Large intestine (tissue), 3 donors: ENCODE results near the gene BRI3. TPM values are rescaled to one million over a fixed set of nuclear protein-coding genes. Genes with fewer than 3 reads are reported as not detected.

ENCODE experiments used
- DNase-seq, 2 donors: peaks; one replicate each; pipeline versions ENCODE4 v3.0.0 to v3.0.0-alpha.2; 2013
- H3K27ac ChIP-seq: one replicate; pipeline ENCODE4 v1.5.1; 2013; ENCODE audit warnings: low read length
- H3K27me3 ChIP-seq: 2 replicates; pipeline ENCODE4 v1.6.1; 2013; ENCODE audit warnings: low read length; ENCODE audit not compliant: control insufficient read depth, insufficient read depth
- H3K36me3 ChIP-seq: 2 replicates; pipeline ENCODE4 v1.6.1; 2013; ENCODE audit warnings: low read length; ENCODE audit not compliant: control insufficient read depth, insufficient read depth
- H3K4me1 ChIP-seq: one replicate; pipeline ENCODE4 v1.6.1; 2013; ENCODE audit warnings: low read length; ENCODE audit not compliant: control insufficient read depth, insufficient read depth
- H3K4me3 ChIP-seq: one replicate; pipeline ENCODE4 v1.5.1; 2013; ENCODE audit warnings: low read length
- H3K9me3 ChIP-seq: one replicate; pipeline ENCODE4 v1.6.1; 2013; ENCODE audit warnings: mild to moderate bottlenecking, low read depth, low read length, moderate library complexity; ENCODE audit not compliant: control insufficient read depth
- WGBS: methylation state at CpG from one replicate; pipeline ENCODE4 v1.1.5; 2013; ENCODE audit warnings: low lambda C conversion rate; ENCODE audit not compliant: insufficient coverage; 5-methylcytosine and 5-hydroxymethylcytosine counted together
- polyA plus RNA-seq: library from polyadenylated mRNA; unstranded; fragments of 120-200 nt; gene quantifications from one replicate; pipeline ENCODE4 v1.2.1, GENCODE V29; 2013

The BRI3 gene
- polyA plus RNA-seq, 1 donor, result 207 TPM

DNA sequence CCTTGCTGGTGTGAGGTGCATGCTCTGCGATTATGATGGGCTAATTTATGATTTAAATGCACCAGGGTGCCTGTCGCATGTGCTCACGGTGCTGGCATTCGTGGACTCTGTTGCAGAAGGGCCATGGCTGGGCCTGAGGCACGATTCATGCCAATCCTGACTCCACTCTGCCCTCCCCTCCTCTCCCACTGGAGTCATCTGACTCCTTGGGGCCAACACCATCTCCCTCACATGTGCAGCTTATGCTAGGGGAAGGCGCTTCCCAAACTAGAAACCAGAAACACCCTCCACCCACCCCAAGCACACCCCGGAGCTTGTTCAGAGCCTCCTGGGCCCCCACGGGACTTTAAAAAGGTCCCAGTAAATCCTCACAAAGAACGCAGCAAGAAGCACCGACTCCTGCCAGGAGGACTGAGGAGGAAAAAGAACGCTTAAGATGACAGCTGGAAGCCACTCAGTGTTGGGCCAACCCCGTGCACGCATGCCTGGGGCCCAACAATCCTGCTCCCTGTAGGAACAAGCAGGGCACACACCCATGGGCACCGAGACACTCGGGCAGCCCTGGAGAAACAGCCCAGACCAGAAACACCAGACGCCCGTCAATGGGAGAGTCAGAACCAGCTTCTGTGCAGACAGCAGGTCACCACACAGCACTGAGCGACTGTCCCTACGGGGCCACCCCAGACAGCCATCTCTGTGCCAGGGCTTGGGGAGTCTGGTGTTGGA, 14.1 kb downstream of the BRI3 start:
- no CpG with 5 or more reads among the region's 19 CpGs for WGBS
- Histone ChIP-seq H3K27ac (no peak overlapping the region), H3K36me3 (peaks cover 57% of the 10 kb centered on the region), H3K27me3 (no peaks in the 10 kb centered on the region), H3K4me1 (no peaks in the 10 kb centered on the region), H3K4me3 (no peak overlapping the region), H3K9me3 (no peaks in the 10 kb centered on the region)
- DNase-seq, result no peak

DNA sequence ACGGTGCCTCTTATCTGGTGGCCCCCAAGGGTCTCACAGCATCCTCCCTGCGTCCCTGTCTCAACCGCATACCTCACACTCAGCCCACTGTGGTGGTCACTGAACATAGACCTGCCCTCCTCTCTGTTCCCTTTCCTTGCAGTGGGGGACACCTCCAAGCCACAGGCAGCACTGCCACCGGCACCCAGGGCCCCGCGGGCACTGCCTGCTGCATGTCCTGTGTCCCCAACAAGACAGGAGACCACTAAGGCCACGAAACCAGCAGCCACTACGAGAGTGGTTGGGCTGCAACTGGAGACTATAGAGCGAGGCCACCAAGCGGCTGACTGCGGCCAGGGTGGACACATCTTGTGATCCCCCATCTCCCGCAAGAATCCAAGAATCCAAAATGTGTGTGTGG, 15.3 kb downstream of the BRI3 start:
- WGBS, result no CpG with 5 or more reads among the region's 12 CpGs
- Histone ChIP-seq H3K36me3 (peaks cover 55% of the 10 kb centered on the region), H3K9me3 (no peaks in the 10 kb centered on the region), H3K27me3 (no peaks in the 10 kb centered on the region), H3K27ac (no peak overlapping the region), H3K4me3 (no peak overlapping the region), H3K4me1 (no peaks in the 10 kb centered on the region)
- DNase-seq, result no peak

GRCh38 chr7:98297626-98298286, 16.3 kb downstream of the BRI3 start:
- WGBS, result 80% methylated on average over 1 of the region's 21 CpGs
- Histone ChIP-seq H3K9me3 (no peaks in the 10 kb centered on the region), H3K27me3 (no peaks in the 10 kb centered on the region), H3K27ac (no peak overlapping the region), H3K36me3 (peaks cover 53% of the 10 kb centered on the region), H3K4me1 (no peaks in the 10 kb centered on the region), H3K4me3 (no peak overlapping the region)
- DNase-seq, result no peak

GRCh38 chr7:98300595-98301372, 19.3 kb downstream of the BRI3 start:
- no peaks in the 10 kb centered on the region for H3K9me3 ChIP-seq
- H3K4me3 ChIP-seq, result no peak overlapping the region
- no peak overlapping the region for H3K27ac ChIP-seq
- no peaks in the 10 kb centered on the region for H3K27me3 ChIP-seq
- WGBS, result no CpG with 5 or more reads among the region's 26 CpGs
- H3K36me3 ChIP-seq, result peaks cover 38% of the 10 kb centered on the region
- DNase-seq, result no peak
- peaks cover 18% of the 10 kb centered on the region for H3K4me1 ChIP-seq

DNA sequence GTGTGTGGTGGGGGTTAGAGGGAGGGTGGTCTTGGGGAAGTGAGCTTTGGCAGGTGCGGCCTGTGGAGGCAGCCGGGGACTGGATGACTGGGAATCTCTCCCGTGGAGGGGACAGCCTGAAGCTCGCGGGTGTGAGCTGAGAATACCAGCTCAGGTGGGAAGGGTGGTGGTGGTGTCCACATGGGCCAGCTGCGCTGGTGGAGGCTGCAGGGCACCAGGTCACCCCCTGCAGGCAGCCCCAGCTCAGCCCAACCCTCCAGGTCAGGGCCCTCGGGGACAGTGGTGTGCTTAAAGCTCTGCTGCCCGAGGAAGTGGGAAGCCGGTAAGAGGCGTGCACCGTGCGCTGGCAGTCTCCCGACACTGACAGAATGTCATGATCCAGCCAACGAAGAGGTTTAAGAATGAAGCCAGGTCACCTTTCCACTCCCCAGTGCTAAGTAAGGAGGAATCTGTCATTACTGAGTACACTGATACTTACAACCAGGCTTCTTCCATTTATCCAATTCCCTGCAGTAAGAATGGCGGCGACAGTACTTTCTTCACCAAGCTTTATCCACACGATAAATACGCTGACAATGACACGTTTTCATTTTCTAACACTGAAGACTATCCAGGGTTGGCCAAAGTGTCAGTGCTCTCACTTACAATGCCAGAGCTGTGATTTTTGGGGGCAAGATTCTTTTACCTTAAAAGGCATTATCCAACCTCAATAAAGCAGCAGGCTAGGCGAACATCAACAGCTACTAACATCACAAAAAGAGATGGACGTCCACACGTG, 20.4 kb downstream of the BRI3 start:
- WGBS, result no CpG with 5 or more reads among the region's 22 CpGs
- no peaks in the 10 kb centered on the region for H3K9me3 ChIP-seq
- H3K4me3 ChIP-seq, result no peak overlapping the region
- no peak overlapping the region for H3K27ac ChIP-seq
- no peak for DNase-seq
- no peaks in the 10 kb centered on the region for H3K27me3 ChIP-seq
- H3K4me1 ChIP-seq, result peaks cover 27% of the 10 kb centered on the region
- H3K36me3 ChIP-seq, result peaks cover 39% of the 10 kb centered on the region

DNA sequence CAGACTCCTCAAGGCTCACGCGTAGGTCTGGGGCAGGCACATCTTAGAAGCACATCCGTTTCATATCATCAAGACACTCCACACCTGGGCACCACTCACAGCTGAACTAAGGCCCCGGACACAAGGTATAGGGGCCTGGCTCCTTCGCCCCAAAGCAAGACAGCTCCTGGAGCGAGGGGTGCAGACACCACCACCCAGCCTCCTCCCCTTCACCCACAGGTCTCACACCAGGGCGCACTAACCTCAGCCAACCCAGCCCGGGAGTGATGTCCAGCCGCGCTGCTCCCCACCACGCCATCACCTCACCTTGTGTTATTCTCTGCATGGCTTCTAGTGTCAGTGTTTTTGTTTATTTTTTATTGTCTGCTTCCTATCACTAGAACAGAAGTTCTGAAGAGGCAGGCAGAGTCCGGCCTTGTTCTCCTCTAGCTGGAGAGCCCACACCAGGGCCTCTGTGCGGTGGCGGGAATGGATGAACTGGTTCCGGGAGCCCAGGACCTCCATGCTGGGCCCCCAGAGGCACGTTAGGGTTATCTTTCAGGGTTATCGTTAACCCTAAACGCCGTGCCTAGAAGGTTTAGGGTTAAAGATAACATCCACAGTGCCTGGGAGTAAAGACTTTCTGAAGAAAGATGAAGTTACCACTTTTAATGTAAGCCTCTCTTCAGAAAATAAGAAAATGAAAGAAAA, 21.8 kb downstream of the BRI3 start:
- H3K9me3 ChIP-seq, result no peaks in the 10 kb centered on the region
- peaks cover 43% of the 10 kb centered on the region for H3K36me3 ChIP-seq
- no CpG with 5 or more reads among the region's 19 CpGs for WGBS
- H3K27me3 ChIP-seq, result no peaks in the 10 kb centered on the region
- peaks cover 27% of the 10 kb centered on the region for H3K4me1 ChIP-seq
- H3K27ac ChIP-seq, result no peak overlapping the region
- H3K4me3 ChIP-seq, result no peak overlapping the region
- DNase-seq, result no peak

GRCh38 chr7:98303906-98304305, 22.4 kb downstream of the BRI3 start:
- no peaks in the 10 kb centered on the region for H3K9me3 ChIP-seq
- H3K27me3 ChIP-seq, result no peaks in the 10 kb centered on the region
- peaks cover 44% of the 10 kb centered on the region for H3K36me3 ChIP-seq
- peaks cover 27% of the 10 kb centered on the region for H3K4me1 ChIP-seq
- H3K4me3 ChIP-seq, result no peak overlapping the region
- DNase-seq, result no peak
- H3K27ac ChIP-seq, result no peak overlapping the region
- WGBS, result no CpG with 5 or more reads among the region's 15 CpGs

DNA sequence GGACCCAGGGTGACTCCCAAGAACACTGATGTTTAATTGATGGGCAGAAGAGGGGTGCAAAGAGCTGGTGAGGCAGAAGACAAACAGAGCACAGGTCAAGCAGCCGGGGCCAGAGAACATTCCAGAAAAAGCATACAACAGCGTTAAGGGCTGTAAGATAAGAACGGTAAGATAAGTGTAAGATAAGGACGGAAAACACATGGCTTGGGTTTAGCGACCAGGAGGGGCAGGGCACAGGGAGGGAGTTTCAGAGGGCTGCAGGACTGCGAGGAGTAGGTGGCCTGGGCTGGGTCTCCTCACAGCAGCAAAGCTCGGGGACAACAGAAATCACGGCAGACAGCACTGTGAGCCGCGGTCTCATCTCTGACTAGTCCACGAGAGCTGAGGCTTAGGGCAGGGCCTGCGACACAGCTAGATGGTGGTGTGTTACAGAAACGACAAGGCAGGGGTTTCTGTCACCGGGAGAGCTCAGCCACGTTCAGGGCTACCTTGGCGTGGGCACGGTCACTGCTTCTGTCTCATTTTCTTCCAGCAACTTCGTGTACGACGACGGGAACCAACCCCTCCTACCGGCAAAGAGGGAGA, 24.6 kb downstream of the BRI3 start:
- H3K36me3 ChIP-seq, result peaks cover 45% of the 10 kb centered on the region
- WGBS, result 6% methylated on average over 3 of the region's 22 CpGs

GRCh38 chr7:98307971-98308466, 26.5 kb downstream of the BRI3 start:
- Histone ChIP-seq H3K4me3 (no peak overlapping the region), H3K27ac (no peak overlapping the region), H3K9me3 (no peaks in the 10 kb centered on the region), H3K4me1 (peaks cover 27% of the 10 kb centered on the region), H3K36me3 (peaks cover 36% of the 10 kb centered on the region), H3K27me3 (no peaks in the 10 kb centered on the region)
- DNase-seq, result no peak
- no CpG with 5 or more reads among the region's 14 CpGs for WGBS

More for the DNA sequence above, 24.6 kb downstream of the BRI3 start:
- H3K27ac ChIP-seq, result no peak overlapping the region
- DNase-seq, result no peak
- H3K4me1 ChIP-seq, result peaks cover 27% of the 10 kb centered on the region
- H3K9me3 ChIP-seq, result no peaks in the 10 kb centered on the region
- no peaks in the 10 kb centered on the region for H3K27me3 ChIP-seq
- H3K4me3 ChIP-seq, result no peak overlapping the region
